HEK293 (cell line): ENCODE results near the gene CCL8.

Experiments used
- GLI4 ChIP-seq: fragments of 450-650 bp; formaldehyde crosslinking; IDR thresholded peaks from 2 replicates; pipeline ENCODE4 v1.5.1; 2016; ENCODE audit warnings: missing biosample characterization, missing genetic modification characterization
- ZNF302 ChIP-seq: fragments of 450-650 bp; formaldehyde crosslinking; IDR thresholded peaks from 2 replicates; pipeline ENCODE4 v1.5.1; 2016; ENCODE audit warnings: missing biosample characterization, missing genetic modification characterization, low read depth
- ZNF777 ChIP-seq: fragments of 450-650 bp; formaldehyde crosslinking; IDR thresholded peaks from 2 replicates; pipeline ENCODE4 v1.5.1; 2017; ENCODE audit warnings: missing biosample characterization, missing genetic modification characterization, borderline replicate concordance
- ZSCAN30 ChIP-seq: fragments of 450-650 bp; IDR thresholded peaks from 2 replicates; pipeline ENCODE4 v1.5.1; 2018; ENCODE audit warnings: missing biosample characterization, mild to moderate bottlenecking, missing genetic modification characterization, moderate library complexity
- TF ChIP-seq, protein P1 (sequence below): fragments of 450-650 bp; formaldehyde crosslinking; IDR thresholded peaks from 2 replicates; pipeline ENCODE4 v1.5.1; 2016; ENCODE audit warnings: missing biosample characterization, missing genetic modification characterization
- TF ChIP-seq, protein P2 (sequence below): sonication (generic); formaldehyde crosslinking; IDR thresholded peaks from 2 replicates; pipeline ENCODE4 v1.8.1; 2022; ENCODE audit warnings: mild to moderate bottlenecking, moderate library complexity, missing genetic modification reagents
- TF ChIP-seq, protein P3 (sequence below): fragments of 450-650 bp; formaldehyde crosslinking; IDR thresholded peaks from 2 replicates; pipeline ENCODE4 v1.5.1; 2016; ENCODE audit warnings: missing biosample characterization, missing genetic modification characterization, low read depth

DNA sequence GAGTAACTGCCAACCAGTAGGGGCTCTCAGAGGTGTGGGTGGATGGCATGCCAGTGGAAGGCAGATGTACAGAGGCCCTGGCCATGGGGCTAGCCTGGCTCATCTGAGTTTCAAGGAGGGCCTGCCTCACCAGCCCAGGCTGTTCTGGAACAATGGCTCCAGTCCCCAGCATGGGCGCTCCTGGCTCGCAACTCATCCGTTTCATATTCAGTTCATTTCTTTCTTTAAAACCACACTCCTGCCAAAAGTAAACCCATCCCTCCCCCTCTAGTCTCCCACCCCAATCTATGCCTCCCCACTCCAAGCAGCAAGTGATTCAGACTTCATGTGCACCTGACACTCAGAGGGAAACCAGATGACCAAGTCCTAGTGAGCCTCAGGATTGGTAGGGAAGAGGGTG is 39.4 kb downstream of the CCL8 start:
- no peak for TF ChIP-seq GLI4 (tag by site-specific recombination)
- TF ChIP-seq ZNF302 (tag by site-specific recombination) = no peak
- no peak for TF ChIP-seq ZNF777 (tag by site-specific recombination)
- TF ChIP-seq, protein P1, sequence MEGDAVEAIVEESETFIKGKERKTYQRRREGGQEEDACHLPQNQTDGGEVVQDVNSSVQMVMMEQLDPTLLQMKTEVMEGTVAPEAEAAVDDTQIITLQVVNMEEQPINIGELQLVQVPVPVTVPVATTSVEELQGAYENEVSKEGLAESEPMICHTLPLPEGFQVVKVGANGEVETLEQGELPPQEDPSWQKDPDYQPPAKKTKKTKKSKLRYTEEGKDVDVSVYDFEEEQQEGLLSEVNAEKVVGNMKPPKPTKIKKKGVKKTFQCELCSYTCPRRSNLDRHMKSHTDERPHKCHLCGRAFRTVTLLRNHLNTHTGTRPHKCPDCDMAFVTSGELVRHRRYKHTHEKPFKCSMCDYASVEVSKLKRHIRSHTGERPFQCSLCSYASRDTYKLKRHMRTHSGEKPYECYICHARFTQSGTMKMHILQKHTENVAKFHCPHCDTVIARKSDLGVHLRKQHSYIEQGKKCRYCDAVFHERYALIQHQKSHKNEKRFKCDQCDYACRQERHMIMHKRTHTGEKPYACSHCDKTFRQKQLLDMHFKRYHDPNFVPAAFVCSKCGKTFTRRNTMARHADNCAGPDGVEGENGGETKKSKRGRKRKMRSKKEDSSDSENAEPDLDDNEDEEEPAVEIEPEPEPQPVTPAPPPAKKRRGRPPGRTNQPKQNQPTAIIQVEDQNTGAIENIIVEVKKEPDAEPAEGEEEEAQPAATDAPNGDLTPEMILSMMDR = no peak
- TF ChIP-seq, protein P2, sequence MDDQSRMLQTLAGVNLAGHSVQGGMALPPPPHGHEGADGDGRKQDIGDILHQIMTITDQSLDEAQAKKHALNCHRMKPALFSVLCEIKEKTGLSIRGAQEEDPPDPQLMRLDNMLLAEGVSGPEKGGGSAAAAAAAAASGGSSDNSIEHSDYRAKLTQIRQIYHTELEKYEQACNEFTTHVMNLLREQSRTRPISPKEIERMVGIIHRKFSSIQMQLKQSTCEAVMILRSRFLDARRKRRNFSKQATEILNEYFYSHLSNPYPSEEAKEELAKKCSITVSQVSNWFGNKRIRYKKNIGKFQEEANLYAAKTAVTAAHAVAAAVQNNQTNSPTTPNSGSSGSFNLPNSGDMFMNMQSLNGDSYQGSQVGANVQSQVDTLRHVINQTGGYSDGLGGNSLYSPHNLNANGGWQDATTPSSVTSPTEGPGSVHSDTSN = no peak
- TF ChIP-seq, protein P3, sequence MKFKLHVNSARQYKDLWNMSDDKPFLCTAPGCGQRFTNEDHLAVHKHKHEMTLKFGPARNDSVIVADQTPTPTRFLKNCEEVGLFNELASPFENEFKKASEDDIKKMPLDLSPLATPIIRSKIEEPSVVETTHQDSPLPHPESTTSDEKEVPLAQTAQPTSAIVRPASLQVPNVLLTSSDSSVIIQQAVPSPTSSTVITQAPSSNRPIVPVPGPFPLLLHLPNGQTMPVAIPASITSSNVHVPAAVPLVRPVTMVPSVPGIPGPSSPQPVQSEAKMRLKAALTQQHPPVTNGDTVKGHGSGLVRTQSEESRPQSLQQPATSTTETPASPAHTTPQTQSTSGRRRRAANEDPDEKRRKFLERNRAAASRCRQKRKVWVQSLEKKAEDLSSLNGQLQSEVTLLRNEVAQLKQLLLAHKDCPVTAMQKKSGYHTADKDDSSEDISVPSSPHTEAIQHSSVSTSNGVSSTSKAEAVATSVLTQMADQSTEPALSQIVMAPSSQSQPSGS = no peak
- TF ChIP-seq ZSCAN30 (tag by site-specific recombination) = no peak
